Left colon (tissue), 2 donors: ENCODE results near the gene HELQ. TPM values are rescaled to one million over a fixed set of nuclear protein-coding genes. Genes with fewer than 3 reads are reported as not detected.

Source experiments
- ATAC-seq: fragments of 200-7000 bp; cut with Tn5 transposase; one replicate; pipeline ENCODE4 v1.9.1; 2020; ENCODE audit warnings: mild to moderate bottlenecking, moderate library complexity
- DNase-seq, 2 donors: peaks; one replicate each; pipeline ENCODE4 v3.0.0-alpha.2; 2020
- intact Hi-C, 2 donors: fragments of 100-400 bp; cut with DNase I in 1 of 2; cut with micrococcal nuclease in 1 of 2; formaldehyde crosslinking; loops; one replicate each; pipeline versions ENCODE4 v1.11.2 to v1.14.0; 2022; cut with DNase I, micrococcal nuclease
- total RNA-seq, 2 donors: library from RNA; stranded (reverse); fragmentation: NEBNext Ultra II Directional; extraction: Animal tissue kit (Norgen Biotek cat#: 25700); gene quantifications; one replicate each; pipeline ENCODE4 v1.2.1, GENCODE V29; 2021
- donor health status: DM: no; HTN: no; CAD: no.
- donor health status: DM: yes; HTN: yes; CAD: no.

The HELQ gene
- total RNA-seq, 2 donors from 2014 or later, result 10.5 to 14.5 TPM

DNA sequence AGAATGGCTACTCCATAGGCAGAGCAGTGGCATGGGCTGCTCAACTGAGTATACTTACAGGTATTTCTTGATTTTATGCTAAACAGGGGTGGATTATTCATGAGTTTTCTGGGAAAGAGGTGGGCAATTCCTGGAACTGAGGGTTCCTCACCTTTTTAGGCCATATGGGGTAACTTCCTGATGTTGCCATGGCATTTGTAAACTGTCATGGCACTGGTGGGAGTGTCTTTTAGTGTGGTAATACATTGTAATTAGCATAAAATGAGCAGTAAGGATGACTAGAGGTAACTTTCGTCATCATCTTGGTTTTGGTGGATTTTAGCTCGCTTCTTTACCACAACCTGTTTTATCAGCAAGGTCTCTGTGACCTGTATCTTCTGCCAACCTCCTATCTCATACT, 72.8 kb downstream of the HELQ start:
- intact Hi-C loops, result no loop called here
- ATAC-seq, result no peak
- DNase-seq, result no peak

DNA sequence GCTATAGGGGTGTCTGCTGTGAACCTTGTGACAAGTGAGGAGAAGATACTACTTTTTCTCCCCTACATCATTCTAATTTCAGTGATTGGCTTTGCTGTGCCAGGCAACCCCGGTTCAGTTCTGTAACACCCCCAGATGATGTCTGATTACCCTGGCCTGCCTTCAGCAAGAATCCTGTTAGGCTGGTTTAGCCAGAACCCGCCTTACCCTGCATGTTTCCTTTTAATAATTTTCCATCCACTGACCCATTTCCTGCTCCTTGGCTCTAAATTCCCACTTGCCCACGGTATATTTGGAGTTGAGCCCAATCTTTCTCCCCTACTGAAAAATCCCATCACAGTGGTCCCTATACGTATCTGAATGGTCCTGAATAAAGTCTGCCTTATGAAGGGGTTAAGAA, 74.5 kb downstream of the HELQ start:
- DNase-seq (no peak), ATAC-seq (no peak)
- intact Hi-C loops, result no loop called here

DNA sequence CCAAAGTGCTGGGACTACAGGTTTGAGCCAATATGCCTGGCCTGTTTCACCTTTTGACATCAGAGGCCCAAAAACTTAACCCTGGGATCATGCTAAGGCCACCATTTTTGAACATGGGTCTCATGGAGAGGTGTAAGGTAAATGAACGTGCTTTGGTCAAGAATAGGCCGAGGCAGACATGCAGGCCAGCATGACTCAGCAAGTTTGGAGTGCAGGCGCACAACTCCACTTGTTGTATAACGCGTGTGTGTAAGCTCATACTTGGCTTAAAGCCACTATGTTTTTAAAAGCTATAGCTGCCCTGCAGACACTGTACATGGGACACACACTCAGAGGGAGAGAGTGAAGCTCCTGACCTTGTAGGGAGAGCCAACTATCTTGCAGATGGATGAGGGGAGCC, 77.2 kb downstream of the HELQ start:
- intact Hi-C loops, result no loop called here
- ATAC-seq, result no peak
- DNase-seq, result no peak

DNA sequence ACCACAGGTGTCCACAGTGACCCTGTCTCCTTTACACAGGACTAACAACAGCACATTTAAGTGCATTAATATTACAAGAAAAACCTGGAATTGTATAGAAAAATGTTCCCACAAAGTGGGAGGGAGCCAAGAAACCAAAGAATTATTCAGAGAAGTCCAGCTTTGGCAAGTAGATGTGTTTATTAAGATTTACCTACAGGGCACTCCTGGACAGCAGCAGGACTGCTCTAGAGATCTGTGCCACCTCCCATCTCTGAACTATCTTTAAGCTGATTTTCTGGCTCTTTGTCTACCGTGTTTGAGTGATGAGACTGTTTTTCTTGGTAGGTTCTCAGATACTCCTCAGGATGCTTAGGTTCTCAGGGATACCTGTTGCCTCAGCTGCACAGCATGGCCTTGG, 82.7 kb downstream of the HELQ start:
- DNase-seq, result no peak

DNA sequence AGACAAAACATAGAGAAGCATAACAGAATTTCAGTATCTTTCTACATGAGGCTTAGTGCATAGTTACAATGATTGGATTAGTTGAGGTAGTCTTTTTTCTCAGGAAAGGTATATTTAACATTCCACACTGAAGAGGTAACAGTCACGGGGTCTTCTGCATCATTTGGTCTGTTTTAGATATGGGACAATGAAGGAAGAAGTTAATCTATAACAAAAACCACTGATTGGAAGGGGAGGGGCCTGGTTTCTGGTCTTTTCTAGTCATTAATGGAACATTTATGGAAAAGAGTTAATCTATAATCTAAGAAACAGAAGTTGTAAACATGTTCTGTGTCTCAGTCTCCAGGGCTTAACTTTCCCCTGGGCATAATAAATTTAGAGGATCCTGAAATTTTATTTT, 83.7 kb downstream of the HELQ start:
- no peak for DNase-seq
- intact Hi-C loops, result no loop called here
- ATAC-seq, result no peak

More for the DNA sequence above, 82.7 kb downstream of the HELQ start:
- ATAC-seq, result no peak
- intact Hi-C loops, result no loop called here

DNA sequence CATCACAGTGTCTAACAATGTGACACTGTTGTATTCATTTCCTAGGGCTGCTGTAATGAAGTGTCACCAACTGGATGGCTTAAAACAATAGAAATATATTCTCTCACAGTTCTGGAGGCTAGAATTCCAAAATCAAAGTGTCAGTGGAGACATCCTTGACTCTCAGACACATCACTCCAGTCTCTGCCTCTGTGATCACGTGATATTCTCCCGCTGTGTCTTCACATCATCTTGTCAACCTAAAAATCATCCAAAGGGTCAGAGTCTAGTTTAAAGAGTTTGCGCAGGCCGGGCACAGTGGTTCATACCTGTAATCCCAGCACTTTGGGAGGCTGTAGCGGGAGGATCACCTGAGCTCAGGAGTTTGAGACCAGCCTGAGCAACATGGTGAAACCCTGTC, 84.4 kb downstream of the HELQ start:
- ATAC-seq (no peak), DNase-seq (no peak)
- intact Hi-C loops, result no loop called here

DNA sequence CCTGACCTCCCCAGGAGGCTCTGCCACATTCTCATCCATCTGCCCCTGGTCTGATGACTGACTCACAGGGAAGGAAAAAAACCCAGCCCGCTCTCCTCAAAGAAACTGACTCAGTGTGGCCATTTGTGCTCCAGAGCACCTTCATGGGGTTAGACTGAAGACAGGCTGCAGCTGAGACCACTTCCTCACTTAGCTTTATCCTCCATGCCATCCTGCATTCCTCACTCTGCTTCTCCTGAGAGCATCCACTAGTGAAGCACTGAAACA, 85.0 kb downstream of the HELQ start:
- no peak for DNase-seq
- intact Hi-C loops, result no loop called here
- no peak for ATAC-seq

DNA sequence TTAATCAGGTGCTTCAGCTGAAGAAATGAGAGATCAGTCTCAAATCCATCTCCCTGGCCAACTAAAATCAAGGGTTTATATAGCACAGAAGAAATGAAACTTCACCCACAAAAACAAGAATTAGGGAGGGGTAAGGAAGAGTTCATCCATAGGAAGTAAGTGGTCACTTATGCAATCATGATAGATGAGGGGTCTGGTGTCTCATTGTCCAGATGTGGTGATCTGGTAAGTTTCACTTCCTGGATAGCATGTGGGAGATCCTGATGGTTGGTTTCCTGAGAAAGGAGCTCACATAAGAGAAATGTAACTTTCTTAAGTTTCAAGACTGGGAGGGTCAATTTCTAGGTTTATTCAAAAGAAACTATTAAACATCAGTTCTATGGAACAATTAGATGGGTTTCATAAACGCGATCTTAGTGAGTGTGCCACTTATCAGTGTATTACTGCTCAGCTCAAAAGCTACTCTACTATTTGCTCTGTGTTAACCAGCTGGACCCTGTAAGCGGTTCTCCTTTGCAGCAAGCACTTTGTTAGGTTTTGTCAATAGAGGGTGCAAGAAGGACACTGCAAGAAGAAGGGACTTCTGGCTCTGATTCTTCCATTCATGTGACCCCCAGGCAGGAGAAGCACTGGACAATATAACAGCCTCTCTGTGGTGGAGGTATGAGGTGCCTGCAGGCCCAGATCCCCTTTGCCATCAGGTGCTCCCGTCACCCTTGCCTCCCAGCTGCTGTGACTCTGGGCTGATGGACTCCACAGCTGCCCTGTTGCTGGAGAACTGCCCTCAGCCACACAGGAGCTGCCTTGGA, 85.6 kb downstream of the HELQ start:
- no peak for DNase-seq
- no peak for ATAC-seq
- intact Hi-C loops, result no loop called here

DNA sequence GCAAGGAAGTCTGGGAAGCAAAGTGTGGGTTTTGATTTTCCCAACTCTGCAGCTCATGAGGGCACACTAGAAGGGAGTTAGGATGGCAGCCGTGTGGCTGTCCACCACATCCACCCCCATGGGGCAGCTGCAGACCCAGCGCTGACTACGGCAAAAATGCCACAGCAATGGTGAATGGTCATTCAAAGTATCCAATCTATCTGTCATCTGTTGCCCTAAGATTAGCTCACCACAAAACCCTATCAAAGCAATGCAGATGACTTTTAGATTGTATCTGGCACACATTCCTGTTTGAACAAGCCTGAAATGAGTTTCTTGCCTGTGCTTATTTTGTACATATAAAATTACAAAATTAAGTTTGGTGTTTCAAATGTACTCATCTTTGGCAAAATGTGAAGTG, 91.3 kb downstream of the HELQ start:
- ATAC-seq (no peak), DNase-seq (no peak)
- intact Hi-C loops, result no loop called here

DNA sequence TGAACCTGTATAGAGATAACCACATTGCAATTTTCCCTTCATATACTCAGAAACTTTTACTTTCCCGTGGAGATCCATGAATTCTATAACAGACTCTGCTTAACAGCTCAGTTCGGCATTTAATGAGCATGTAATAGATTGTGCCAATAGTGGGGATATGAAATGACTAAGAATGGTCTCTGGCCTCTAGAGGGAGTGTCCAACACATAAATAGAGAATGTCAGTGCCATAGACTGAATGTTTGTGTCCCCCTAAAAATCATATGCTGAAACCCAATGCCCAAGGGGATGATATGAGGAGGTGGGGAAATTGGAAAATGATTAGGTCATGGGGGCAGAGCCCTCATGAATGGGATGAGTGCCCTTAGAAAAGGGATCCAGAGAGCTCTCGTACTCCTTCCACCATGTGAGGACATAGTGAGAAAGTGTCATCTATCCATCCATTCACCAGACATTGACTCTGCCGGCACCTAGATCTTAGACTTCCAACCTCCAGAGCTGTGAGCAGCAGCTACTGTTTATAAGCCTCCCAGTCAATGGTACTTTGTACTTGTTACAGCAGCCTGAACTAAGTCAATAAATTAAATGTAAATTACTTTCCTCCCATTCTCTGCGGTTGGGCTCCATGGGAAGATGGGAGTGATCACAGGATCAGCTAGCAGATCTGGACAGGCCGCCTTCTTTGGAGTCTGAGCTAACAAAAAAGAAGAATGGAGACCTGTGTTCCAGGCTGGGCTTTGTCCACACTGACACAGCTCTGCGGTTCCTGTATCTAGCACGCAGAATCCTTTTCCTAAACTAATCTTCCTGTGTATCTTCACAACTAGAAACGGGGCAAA, 92.9 kb downstream of the HELQ start:
- ATAC-seq, result peak; percentile 99
- intact Hi-C loops, result no loop called here
- peak; percentile 33 to 42 for DNase-seq

DNA sequence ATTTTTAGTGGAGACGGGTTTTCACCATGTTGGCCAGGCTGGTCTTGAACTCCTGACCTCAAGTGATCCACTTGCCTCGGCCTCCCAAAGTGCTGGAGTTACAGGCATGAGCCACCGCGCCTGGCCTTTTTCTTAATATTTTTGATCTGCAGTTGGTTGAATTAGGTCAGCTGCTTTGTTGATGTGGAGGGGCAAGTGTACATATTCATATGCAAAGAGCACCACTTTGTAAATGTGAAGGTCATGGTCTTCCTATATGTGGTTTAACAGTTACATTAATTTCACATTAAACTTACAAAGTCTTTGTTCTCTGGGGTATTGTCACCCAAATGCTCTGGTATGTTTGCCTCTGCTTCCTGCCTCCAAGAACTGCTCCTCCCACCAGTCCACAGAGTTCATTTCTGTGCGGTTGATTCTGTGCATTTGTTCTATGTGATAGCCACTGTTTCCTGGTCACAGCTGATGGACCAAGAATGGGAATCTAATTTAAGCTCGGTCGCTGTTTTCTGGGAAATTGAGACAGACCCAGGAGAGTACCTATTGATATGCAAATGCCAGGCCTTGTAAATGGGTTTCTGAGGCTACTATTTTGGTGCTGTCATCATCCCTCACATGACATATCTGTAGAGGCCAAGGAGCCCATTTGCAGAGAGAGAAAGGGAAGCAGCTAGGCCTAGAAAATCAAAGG, 94.1 kb downstream of the HELQ start:
- no peak for ATAC-seq
- DNase-seq, result no peak
- intact Hi-C loops, result no loop called here

DNA sequence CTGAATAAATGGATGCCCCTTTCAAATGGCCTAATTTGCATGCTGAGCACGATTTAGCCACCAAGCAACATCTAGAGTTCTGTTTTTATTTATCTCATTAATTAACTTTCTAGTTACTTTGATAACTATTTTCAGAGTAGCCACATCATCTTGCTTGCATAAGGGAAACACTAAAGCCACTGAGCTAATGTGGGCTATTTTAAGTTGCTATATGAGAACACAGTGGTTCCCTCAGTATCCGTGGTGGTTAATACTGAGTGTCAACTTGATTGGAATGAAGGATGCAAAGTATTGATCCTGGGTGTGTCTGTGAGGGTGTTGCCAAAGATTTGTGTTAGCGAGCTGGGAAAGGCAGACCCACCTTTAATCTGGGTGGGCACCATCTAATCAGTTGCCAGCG, 95.6 kb downstream of the HELQ start:
- ATAC-seq (no peak), DNase-seq (no peak)
- intact Hi-C loops, result no loop called here

DNA sequence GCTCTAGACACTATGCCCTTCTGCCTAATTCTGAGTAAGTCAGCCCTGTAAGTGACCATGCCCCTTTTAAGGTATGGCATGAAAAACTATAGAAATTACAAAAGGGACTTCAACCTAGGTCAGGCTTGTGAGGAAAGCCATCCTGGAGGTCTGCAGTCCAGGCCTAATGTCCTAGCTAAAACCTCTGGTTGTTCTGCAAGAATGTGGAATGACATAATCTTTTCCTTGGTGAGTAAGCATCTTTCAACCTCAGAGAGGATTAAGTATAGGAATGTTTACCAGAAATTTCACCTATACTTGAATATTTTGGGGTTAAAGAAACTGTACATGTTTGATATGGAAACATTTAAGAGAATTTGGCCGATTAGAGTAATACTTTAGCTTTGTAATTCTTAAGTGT, 97.2 kb downstream of the HELQ start:
- no peak for DNase-seq
- intact Hi-C loops, result no loop called here
- ATAC-seq, result no peak

Other genes with a start within 250 kb of the HELQ start
- gene COQ2, start 171.0 kb downstream of the HELQ start, total RNA-seq, result 10 to 100 TPM; 18.9 to 23.3 TPM
- 10 to 100 TPM; 13.3 to 23.8 TPM for gene HPSE, start 121.0 kb downstream of the HELQ start, total RNA-seq
- gene MRPS18C, start 235 bp upstream of the HELQ start, total RNA-seq, result 10 to 100 TPM; 36.0 to 37.7 TPM
- gene ABRAXAS1, start 29.3 kb upstream of the HELQ start, total RNA-seq, result 10 to 100 TPM in 1 of 2 donors, 1 to 10 TPM in 1; 7.7 to 12.1 TPM
- gene GPAT3, start 80.3 kb upstream of the HELQ start, total RNA-seq, result 10 to 100 TPM; 27.0 to 51.5 TPM